HEK293 (cell line): ENCODE results near the gene ZNF785.
"Not testable (repeated sequence)": the region's sequence is repeated elsewhere in the genome, so short reads cannot be mapped to it uniquely, and the experiment has no call there.

Experiments used
- CTCF ChIA-PET: fragments of 350-600 bp; formaldehyde crosslinking; extraction: SDS; loops from one replicate; lab custom pipeline; 2021; ENCODE audit warnings: antibody characterized with exemption; lab: Yijun Ruan, JAX
- POLR2A ChIA-PET: fragments of 300-600 bp; formaldehyde crosslinking; extraction: SDS; loops from one replicate; lab custom pipeline; 2020; ENCODE audit warnings: antibody characterized with exemption, inconsistent platforms; lab: Yijun Ruan, JAX
- H3K27ac ChIP-seq: fragments of 200-500 bp; sonication (Bioruptor generic); 2 replicates; pipeline ENCODE4 v1.5.1; 2014; ENCODE audit warnings: low read depth, low read length, control low read depth, inconsistent platforms; ENCODE audit errors: extremely low read depth
- H3K36me3 ChIP-seq, 2 experiments: fragments of 200-500 bp in 1 of 2; sonication (Bioruptor generic) in 1 of 2; 1 replicate in 1 of 2; 2 replicates in 1 of 2; pipeline ENCODE4 v1.5.1; 2014 to 2017; ENCODE audit warnings: inconsistent platforms in 2 of 2, low read length in 2 of 2; ENCODE audit not compliant: control insufficient read depth in 2 of 2, insufficient read depth in 1 of 2
- H3K4me1 ChIP-seq: fragments of 200-500 bp; sonication (Bioruptor generic); 2 replicates; pipeline ENCODE4 v1.5.1; 2014; ENCODE audit warnings: mild to moderate bottlenecking, low read length, inconsistent platforms; ENCODE audit not compliant: control insufficient read depth, insufficient read depth
- H3K4me3 ChIP-seq: 2 replicates; pipeline ENCODE4 v1.5.1; 2011; ENCODE audit warnings: low read depth, mild to moderate bottlenecking, control low read depth, low read length, moderate library complexity
- H3K9me3 ChIP-seq: fragments of 200-500 bp; sonication (Bioruptor generic); 2 replicates; pipeline ENCODE4 v1.5.1; 2014; ENCODE audit warnings: low read depth, low read length, inconsistent platforms; ENCODE audit not compliant: control insufficient read depth, insufficient read depth
- CTCF ChIP-seq: fragments of 450-650 bp; formaldehyde crosslinking; IDR thresholded peaks from 2 replicates; pipeline ENCODE4 v1.5.1; 2016; ENCODE audit warnings: missing biosample characterization, missing genetic modification characterization
- IKZF3 ChIP-seq: fragments of 450-650 bp; IDR thresholded peaks from 2 replicates; pipeline ENCODE4 v1.5.0; 2018; ENCODE audit warnings: missing biosample characterization, mild to moderate bottlenecking, missing genetic modification characterization, moderate library complexity
- PRDM10 ChIP-seq: fragments of 450-650 bp; formaldehyde crosslinking; IDR thresholded peaks from 2 replicates; pipeline ENCODE4 v1.5.1; 2016; ENCODE audit warnings: missing biosample characterization, missing genetic modification characterization
- TRIM28 ChIP-seq: IDR thresholded peaks from 2 replicates; pipeline ENCODE4 v1.6.1; 2011; ENCODE audit warnings: low read length, control low read depth, borderline replicate concordance
- ZBTB11 ChIP-seq: fragments of 450-650 bp; formaldehyde crosslinking; conservative IDR thresholded peaks from 2 replicates; pipeline ENCODE4 v1.5.1; 2016; ENCODE audit warnings: low read depth, missing biosample characterization, missing genetic modification characterization
- ZFP37 ChIP-seq: fragments of 450-650 bp; formaldehyde crosslinking; IDR thresholded peaks from 2 replicates; pipeline ENCODE4 v1.5.1; 2016; ENCODE audit warnings: missing biosample characterization, missing genetic modification characterization
- ZNF2 ChIP-seq: fragments of 450-650 bp; formaldehyde crosslinking; IDR thresholded peaks from 2 replicates; pipeline ENCODE4 v1.5.1; 2016; ENCODE audit warnings: missing biosample characterization, missing genetic modification characterization
- ZNF335 ChIP-seq: fragments of 450-650 bp; formaldehyde crosslinking; conservative IDR thresholded peaks from 2 replicates; pipeline ENCODE4 v1.5.1; 2016; ENCODE audit warnings: missing biosample characterization, missing genetic modification characterization
- ZNF362 ChIP-seq: fragments of 450-650 bp; formaldehyde crosslinking; IDR thresholded peaks from 2 replicates; pipeline ENCODE4 v1.5.1; 2016; ENCODE audit warnings: missing biosample characterization, missing genetic modification characterization
- ZNF366 ChIP-seq: fragments of 450-650 bp; formaldehyde crosslinking; conservative IDR thresholded peaks from 2 replicates; pipeline ENCODE4 v1.5.1; 2016; ENCODE audit warnings: missing biosample characterization, missing genetic modification characterization
- ZNF426 ChIP-seq: fragments of 450-650 bp; formaldehyde crosslinking; IDR thresholded peaks from 2 replicates; pipeline ENCODE4 v1.5.1; 2017; ENCODE audit warnings: missing biosample characterization, missing genetic modification characterization, mild to moderate bottlenecking, inconsistent platforms, moderate library complexity
- ZNF518A ChIP-seq: fragments of 450-650 bp; formaldehyde crosslinking; conservative IDR thresholded peaks from 2 replicates; pipeline ENCODE4 v1.5.1; 2016; ENCODE audit warnings: low read depth, missing biosample characterization, missing genetic modification characterization
- ZNF654 ChIP-seq: fragments of 450-650 bp; formaldehyde crosslinking; IDR thresholded peaks from 2 replicates; pipeline ENCODE4 v1.5.1; 2016; ENCODE audit warnings: low read depth, missing biosample characterization, missing genetic modification characterization
- ZNF660 ChIP-seq: fragments of 450-650 bp; IDR thresholded peaks from 2 replicates; pipeline ENCODE4 v1.5.1; 2018; ENCODE audit warnings: missing biosample characterization, mild to moderate bottlenecking, missing genetic modification characterization
- ZNF843 ChIP-seq: fragments of 450-650 bp; formaldehyde crosslinking; IDR thresholded peaks from 2 replicates; pipeline ENCODE4 v1.5.1; 2016; ENCODE audit warnings: missing biosample characterization, missing genetic modification characterization
- ZSCAN30 ChIP-seq: fragments of 450-650 bp; IDR thresholded peaks from 2 replicates; pipeline ENCODE4 v1.5.1; 2018; ENCODE audit warnings: missing biosample characterization, mild to moderate bottlenecking, missing genetic modification characterization, moderate library complexity

ZNF785 gene

GRCh38 chr16:30632454-30632853, 47.0 kb upstream of the ZNF785 start:
- CTCF ChIA-PET, result interaction anchor here (0.6 to 1.5 kb wide), 9 partner anchors 9 to 223 kb away, joined by 3 to 12 read pairs (median 4); partner anchors contain the start of gene PRR14
- POLR2A ChIA-PET, result interaction anchor here (0.7 to 1.1 kb wide), 3 partner anchors 11 to 34 kb away, joined by 3 to 5 read pairs (median 4); no protein-coding TSS in a partner anchor
- TF ChIP-seq ZNF335, result peak; percentile 90
- not testable (repeated sequence) for H3K36me3 ChIP-seq, H3K27ac ChIP-seq, H3K4me1 ChIP-seq, H3K4me3 ChIP-seq, H3K9me3 ChIP-seq

GRCh38 chr16:30628628-30629540, 43.4 kb upstream of the ZNF785 start:
- Histone ChIP-seq H3K27ac (no peak overlapping the region), H3K9me3 (no peaks in the 10 kb centered on the region), H3K4me1 (no peaks in the 10 kb centered on the region), H3K4me3 (no peak overlapping the region), H3K36me3 (no peaks in the 10 kb centered on the region)
- ChIA-PET POLR2A (interaction anchor here (0.6 to 2.0 kb wide), 3 partner anchors 19 to 164 kb away, joined by 3 to 7 read pairs (median 3); partner anchors contain the start of gene ZNF689), CTCF (interaction anchor here (0.5 to 6.6 kb wide), 40 partner anchors 8 to 589 kb away, joined by 3 to 79 read pairs (median 4); partner anchors contain the start of genes DCTPP1, PRR14, TBX6 and ZNF689)
- TF ChIP-seq ZBTB11 (tag by site-specific recombination) (0 out of 2 replicates have a peak, but pooled peaks have one; percentile 16), ZNF843 (tag by site-specific recombination) (no peak), ZNF660 (tag by site-specific recombination) (peak; percentile 59; the same call in 1 of the 2 replicates), IKZF3 (tag by site-specific recombination) (peak; percentile 96), TRIM28 (0 out of 2 replicates have a peak, but pooled peaks have one; percentile 15), ZFP37 (tag by site-specific recombination) (no peak), ZNF366 (tag by site-specific recombination) (0 out of 2 replicates have a peak, but pooled peaks have one; percentile 49), ZSCAN30 (peak; percentile 62; the same call in 1 of the 2 replicates), ZNF362 (peak; percentile 54; the same call in 1 of the 2 replicates), ZNF426 (no peak), ZNF654 (tag by site-specific recombination) (peak; percentile 78), PRDM10 (tag by site-specific recombination) (peak; percentile 76), ZNF518A (peak; percentile 93), CTCF (tag by site-specific recombination) (peak; percentile 83), ZNF2 (peak; percentile 84)
